Activated naive CD8-positive, alpha-beta T cell treated with anti-CD3 and anti-CD28 coated beads, Interleukin-2, amount 50 U/mL, for 24 hours (primary cell): Measurements from ENCODE around the gene F2.
"Not testable (repeated sequence)": the region's sequence is repeated elsewhere in the genome, so short reads cannot be mapped to it uniquely, and the experiment has no call there.

Source experiments
- ATAC-seq: fragments of 150-1000 bp; cut with Tn5 transposase; one replicate; pipeline ENCODE4 v1.10.0; 2021
- DNase-seq: peaks from one replicate; pipeline ENCODE4 v3.0.0; 2021
- H3K27ac Mint-ChIP-seq: one replicate; pipeline ENCODE4 v1.8.0; 2021; ENCODE audit warnings: mild to moderate bottlenecking, mixed read lengths
- H3K27me3 Mint-ChIP-seq: one replicate; pipeline ENCODE4 v1.8.0; 2021; ENCODE audit warnings: mixed read lengths
- H3K36me3 Mint-ChIP-seq: one replicate; pipeline ENCODE4 v1.8.0; 2021; ENCODE audit warnings: low read depth, mixed read lengths
- H3K4me1 Mint-ChIP-seq: one replicate; pipeline ENCODE4 v1.8.0; 2021; ENCODE audit warnings: mixed read lengths
- H3K4me3 Mint-ChIP-seq: one replicate; pipeline ENCODE4 v1.8.0; 2021; ENCODE audit warnings: mild to moderate bottlenecking, moderate library complexity, mixed read lengths
- H3K9me3 Mint-ChIP-seq: one replicate; pipeline ENCODE4 v1.8.0; 2021; ENCODE audit warnings: mixed read lengths

F2 gene

DNA sequence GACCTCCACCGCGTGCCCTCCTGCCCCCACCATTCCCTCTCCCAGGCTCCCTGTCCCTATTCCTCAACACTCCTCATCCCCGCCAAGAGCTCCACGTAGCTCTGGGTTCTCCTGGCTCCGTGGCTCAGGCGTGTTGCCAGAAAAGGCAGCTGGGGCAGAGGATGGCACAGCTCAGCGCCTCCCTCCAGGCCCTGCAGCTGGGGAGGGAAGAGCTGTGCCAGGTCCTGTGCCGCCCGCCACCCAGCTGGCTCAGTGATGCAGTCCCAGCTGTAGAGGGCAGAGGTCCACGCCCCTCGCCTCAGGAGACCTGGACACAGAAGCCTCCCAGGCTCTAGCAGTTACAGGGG is 22.8 kb upstream of the F2 start:
- no peaks in the 10 kb centered on the region for H3K9me3 Mint-ChIP-seq
- peaks cover 11% of the 10 kb centered on the region for H3K36me3 Mint-ChIP-seq
- no peak overlapping the region for H3K4me3 Mint-ChIP-seq
- no peak for DNase-seq
- H3K4me1 Mint-ChIP-seq: peaks cover 38% of the 10 kb centered on the region
- H3K27ac Mint-ChIP-seq: no peak overlapping the region
- no peaks in the 10 kb centered on the region for H3K27me3 Mint-ChIP-seq
- ATAC-seq: no peak

DNA sequence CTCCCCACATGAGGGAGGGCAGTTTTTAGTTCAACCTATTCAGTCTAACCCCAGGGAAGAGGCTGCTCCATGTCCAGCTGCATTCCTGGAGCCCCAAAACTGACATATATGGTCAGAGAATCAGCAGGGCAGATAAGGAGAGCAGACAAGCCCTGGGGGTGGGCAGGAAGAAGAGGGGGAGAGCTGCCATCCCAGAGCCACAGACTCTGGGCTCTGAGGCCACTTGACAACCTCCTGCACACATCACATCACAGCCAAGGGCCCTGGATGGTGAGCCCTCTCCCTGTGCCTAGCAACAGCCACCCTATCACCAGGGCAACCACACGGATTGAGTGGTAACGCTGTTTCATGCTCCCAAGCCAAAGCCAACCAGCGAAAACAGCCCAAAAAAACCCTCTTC is 21.7 kb upstream of the F2 start:
- no peak for DNase-seq
- Mint-ChIP-seq H3K36me3 (peaks cover 15% of the 10 kb centered on the region), H3K27ac (no peak overlapping the region), H3K4me1 (peaks cover 47% of the 10 kb centered on the region), H3K4me3 (no peak overlapping the region), H3K27me3 (no peaks in the 10 kb centered on the region), H3K9me3 (no peaks in the 10 kb centered on the region)
- ATAC-seq: no peak

DNA sequence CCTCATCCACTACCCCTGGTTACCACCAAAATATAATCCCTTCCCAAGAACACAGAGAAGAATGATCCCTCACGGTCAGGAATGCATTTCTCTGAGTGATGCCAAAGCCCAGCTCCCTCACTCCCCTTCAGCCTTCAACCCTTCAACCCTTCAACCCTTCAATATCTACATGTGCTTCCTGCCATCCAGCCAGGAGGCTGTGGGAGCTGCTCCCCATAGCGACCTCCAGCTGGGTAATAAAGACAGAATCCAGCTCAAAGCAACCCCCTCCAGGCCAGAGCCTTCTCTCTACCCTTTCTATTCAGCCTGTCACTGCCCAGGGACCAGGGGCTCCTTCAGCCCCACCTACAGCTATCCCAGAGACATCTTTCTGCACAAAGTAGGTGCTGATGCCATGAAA is 21.3 kb upstream of the F2 start:
- H3K27me3 Mint-ChIP-seq: no peaks in the 10 kb centered on the region
- H3K27ac Mint-ChIP-seq: peak overlapping the region; percentile 59
- no peak overlapping the region for H3K4me3 Mint-ChIP-seq

DNA sequence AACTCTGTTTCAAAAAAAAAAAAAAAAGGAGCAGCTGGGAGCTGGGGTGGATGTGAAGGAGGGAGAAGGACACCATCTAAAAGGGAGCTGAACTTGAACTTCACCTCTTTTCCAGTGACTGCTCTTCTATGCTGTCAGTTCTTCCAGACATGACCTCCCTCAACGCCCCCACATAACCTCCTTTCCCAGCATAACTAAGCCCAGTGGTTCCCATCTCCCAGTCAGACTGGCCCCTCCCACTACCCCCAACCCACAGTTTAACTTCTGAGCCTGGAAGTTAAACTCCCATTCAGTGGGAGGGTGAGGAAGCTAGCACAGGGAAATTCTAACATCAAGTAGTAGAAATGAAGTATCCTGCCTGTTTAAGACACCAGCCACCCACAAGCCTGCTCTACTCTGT is 20.4 kb upstream of the F2 start:
- Mint-ChIP-seq H3K36me3 (peaks cover 21% of the 10 kb centered on the region), H3K4me1 (peaks cover 60% of the 10 kb centered on the region), H3K9me3 (no peaks in the 10 kb centered on the region), H3K27me3 (no peaks in the 10 kb centered on the region), H3K27ac (peak overlapping the region; percentile 46), H3K4me3 (peak overlapping the region; percentile 94)
- no peak for DNase-seq
- ATAC-seq: no peak

More for the DNA sequence above, 21.3 kb upstream of the F2 start:
- ATAC-seq (no peak), DNase-seq (no peak)
- no peaks in the 10 kb centered on the region for H3K9me3 Mint-ChIP-seq
- H3K36me3 Mint-ChIP-seq: peaks cover 16% of the 10 kb centered on the region
- H3K4me1 Mint-ChIP-seq: peaks cover 51% of the 10 kb centered on the region

GRCh38 chr11:46700241-46701077 is 18.6 kb upstream of the F2 start, which contains the start of the genes ARHGAP1 and ZNF408:
Gene ARHGAP1 (minus strand): TSS chr11:46700619. CDS start chr11:46696107, 4,512 bp downstream.
Gene ZNF408 (plus strand): TSS chr11:46701031. CDS start chr11:46701048, 17 bp downstream.
- peak; percentile 91 for ATAC-seq
- H3K9me3 Mint-ChIP-seq: no peaks in the 10 kb centered on the region
- peak; percentile 100 for DNase-seq
- peaks cover 56% of the 10 kb centered on the region for H3K4me1 Mint-ChIP-seq
- H3K36me3 Mint-ChIP-seq: peaks cover 24% of the 10 kb centered on the region
- H3K27ac Mint-ChIP-seq: peak within 1 kb of the TSS; percentile 97
- peak within 1 kb of the TSS; percentile 94 for H3K4me3 Mint-ChIP-seq
- no peaks in the 10 kb centered on the region for H3K27me3 Mint-ChIP-seq

DNA sequence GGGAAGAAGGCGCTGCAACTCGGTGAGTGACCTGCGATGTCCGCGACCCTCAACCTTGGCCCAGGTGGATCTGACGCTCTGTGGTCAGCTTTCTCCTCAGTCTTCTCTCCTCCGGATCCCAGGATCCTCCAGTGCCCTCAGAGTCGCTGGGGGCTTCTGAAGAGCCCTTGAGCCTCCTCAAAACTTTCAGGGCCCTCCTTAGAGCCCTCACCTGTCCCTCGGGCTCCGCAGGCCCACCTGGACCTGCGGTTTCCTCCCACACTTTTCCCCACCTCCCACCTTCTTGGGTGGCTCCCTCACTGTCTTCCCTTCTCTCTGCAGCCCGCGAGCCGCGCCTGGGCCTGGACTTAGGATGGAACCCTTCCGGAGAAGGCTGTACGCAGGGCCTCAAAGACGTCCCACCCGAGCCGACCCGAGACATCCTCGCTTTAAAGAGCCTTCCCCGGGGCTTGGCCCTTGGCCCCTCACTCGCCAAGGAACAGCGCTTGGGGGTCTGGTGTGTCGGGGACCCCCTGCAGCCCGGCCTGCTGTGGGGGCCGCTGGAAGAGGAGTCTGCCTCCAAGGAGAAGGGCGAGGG is 17.8 kb upstream of the F2 start:
- H3K36me3 Mint-ChIP-seq: peaks cover 22% of the 10 kb centered on the region
- no peak for ATAC-seq

DNA sequence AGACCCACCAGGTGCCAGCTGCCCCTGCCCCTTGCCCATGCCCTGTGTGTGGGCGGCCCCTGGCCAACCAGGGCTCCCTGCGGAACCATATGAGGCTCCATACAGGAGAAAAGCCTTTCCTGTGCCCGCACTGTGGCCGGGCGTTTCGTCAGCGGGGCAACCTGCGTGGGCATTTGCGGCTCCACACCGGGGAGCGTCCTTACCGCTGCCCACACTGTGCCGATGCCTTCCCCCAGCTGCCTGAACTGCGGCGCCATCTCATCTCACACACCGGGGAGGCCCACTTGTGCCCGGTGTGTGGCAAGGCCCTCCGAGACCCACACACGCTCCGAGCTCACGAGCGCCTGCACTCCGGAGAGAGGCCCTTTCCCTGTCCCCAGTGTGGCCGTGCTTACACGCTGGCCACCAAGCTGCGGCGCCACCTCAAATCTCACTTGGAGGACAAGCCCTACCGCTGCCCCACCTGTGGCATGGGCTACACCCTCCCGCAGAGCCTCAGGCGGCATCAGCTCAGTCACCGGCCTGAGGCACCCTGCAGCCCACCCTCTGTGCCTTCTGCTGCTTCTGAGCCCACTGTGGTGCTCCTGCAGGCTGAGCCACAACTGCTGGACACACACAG is 13.8 kb upstream of the F2 start:
- peaks cover 36% of the 10 kb centered on the region for H3K36me3 Mint-ChIP-seq
- peaks cover 33% of the 10 kb centered on the region for H3K4me1 Mint-ChIP-seq

More for the DNA sequence above, 17.8 kb upstream of the F2 start:
- Mint-ChIP-seq H3K9me3 (no peaks in the 10 kb centered on the region), H3K4me3 (peak overlapping the region; percentile 94), H3K4me1 (peaks cover 56% of the 10 kb centered on the region), H3K27ac (peak overlapping the region; percentile 97), H3K27me3 (no peaks in the 10 kb centered on the region)
- peak; percentile 11 for DNase-seq

DNA sequence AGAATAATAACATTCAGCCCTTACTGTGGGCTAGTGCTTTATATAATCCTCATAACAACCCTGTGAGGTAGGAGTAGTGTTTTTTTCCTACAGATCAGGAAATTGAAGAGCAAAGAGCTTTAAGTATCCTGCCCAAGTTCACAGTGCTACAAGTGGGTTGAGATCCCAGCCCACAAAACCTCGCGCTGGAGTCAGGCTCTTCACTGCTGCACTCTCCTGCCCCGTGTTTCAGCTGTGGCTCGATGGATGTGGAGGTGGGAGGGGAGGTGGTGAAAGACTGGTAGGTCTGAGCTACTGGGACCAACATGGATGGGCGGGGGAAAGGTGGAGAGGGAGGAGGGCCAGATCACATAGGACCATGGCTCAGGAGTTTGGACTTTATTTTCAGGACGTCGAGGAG is 12.1 kb upstream of the F2 start:
- no peak for ATAC-seq
- H3K4me1 Mint-ChIP-seq: peaks cover 19% of the 10 kb centered on the region
- no peaks in the 10 kb centered on the region for H3K9me3 Mint-ChIP-seq
- peaks cover 27% of the 10 kb centered on the region for H3K36me3 Mint-ChIP-seq
- H3K27me3 Mint-ChIP-seq: no peaks in the 10 kb centered on the region
- DNase-seq: no peak
- H3K27ac Mint-ChIP-seq: no peak overlapping the region
- H3K4me3 Mint-ChIP-seq: no peak overlapping the region

More for the DNA sequence above, 13.8 kb upstream of the F2 start:
- no peaks in the 10 kb centered on the region for H3K9me3 Mint-ChIP-seq
- DNase-seq (no peak), ATAC-seq (no peak)
- H3K4me3 Mint-ChIP-seq: no peak overlapping the region
- H3K27ac Mint-ChIP-seq: no peak overlapping the region
- H3K27me3 Mint-ChIP-seq: no peaks in the 10 kb centered on the region

GRCh38 chr11:46709351-46709750 is 9.7 kb upstream of the F2 start:
- not testable (repeated sequence) for H3K4me3 Mint-ChIP-seq, H3K27ac Mint-ChIP-seq, H3K9me3 Mint-ChIP-seq, ATAC-seq, H3K4me1 Mint-ChIP-seq, H3K27me3 Mint-ChIP-seq, DNase-seq
- peaks cover 18% of the 10 kb centered on the region for H3K36me3 Mint-ChIP-seq

DNA sequence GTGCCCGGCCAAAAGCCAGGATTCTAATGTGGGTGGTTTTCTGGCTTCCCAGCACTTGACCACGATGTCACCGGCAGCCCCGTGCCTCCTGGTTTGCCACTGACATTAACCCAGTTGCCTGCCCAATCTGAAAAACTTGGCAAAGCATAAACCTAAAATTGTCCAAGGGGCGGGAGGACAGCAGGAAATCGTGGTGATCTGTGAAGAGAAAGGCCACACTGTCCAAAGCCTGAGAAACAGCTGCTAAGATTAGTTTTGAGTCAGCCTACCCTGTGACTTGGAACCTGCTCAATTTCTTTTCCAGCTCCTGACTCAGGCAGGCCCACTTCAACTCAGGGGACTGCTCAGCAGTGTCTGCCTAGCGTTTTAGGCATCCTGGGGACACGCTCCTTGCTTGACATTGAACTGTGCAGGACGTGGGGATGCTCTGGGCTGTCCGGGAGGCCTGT is 8.2 kb upstream of the F2 start:
- Mint-ChIP-seq H3K27ac (no peak overlapping the region), H3K4me1 (peaks cover 9% of the 10 kb centered on the region), H3K27me3 (no peaks in the 10 kb centered on the region), H3K36me3 (peaks cover 14% of the 10 kb centered on the region), H3K4me3 (no peak overlapping the region), H3K9me3 (no peaks in the 10 kb centered on the region)
- ATAC-seq (no peak), DNase-seq (no peak)

DNA sequence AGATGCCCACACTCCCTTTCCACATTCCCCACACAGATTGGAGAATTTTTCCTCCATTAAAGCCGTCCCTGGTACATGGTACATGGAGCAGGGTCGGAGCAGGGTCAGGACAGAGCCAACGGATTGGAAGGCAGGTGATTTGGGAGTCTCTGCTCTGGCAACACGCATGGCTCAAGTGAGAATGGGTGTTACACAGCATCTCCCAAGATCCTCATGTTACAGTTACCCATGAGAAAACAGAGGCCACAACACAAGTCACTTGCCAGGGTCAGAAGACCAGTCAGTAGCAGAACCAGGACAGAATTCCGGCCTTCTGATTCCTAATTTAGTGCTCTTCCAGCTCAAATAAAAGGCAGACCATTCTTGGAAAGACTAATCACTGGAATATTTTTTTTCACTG is 7.7 kb upstream of the F2 start:
- no peaks in the 10 kb centered on the region for H3K9me3 Mint-ChIP-seq
- no peaks in the 10 kb centered on the region for H3K27me3 Mint-ChIP-seq
- DNase-seq (no peak), ATAC-seq (no peak)
- H3K4me1 Mint-ChIP-seq: peaks cover 9% of the 10 kb centered on the region
- H3K27ac Mint-ChIP-seq: no peak overlapping the region
- no peak overlapping the region for H3K4me3 Mint-ChIP-seq
- H3K36me3 Mint-ChIP-seq: peaks cover 14% of the 10 kb centered on the region

DNA sequence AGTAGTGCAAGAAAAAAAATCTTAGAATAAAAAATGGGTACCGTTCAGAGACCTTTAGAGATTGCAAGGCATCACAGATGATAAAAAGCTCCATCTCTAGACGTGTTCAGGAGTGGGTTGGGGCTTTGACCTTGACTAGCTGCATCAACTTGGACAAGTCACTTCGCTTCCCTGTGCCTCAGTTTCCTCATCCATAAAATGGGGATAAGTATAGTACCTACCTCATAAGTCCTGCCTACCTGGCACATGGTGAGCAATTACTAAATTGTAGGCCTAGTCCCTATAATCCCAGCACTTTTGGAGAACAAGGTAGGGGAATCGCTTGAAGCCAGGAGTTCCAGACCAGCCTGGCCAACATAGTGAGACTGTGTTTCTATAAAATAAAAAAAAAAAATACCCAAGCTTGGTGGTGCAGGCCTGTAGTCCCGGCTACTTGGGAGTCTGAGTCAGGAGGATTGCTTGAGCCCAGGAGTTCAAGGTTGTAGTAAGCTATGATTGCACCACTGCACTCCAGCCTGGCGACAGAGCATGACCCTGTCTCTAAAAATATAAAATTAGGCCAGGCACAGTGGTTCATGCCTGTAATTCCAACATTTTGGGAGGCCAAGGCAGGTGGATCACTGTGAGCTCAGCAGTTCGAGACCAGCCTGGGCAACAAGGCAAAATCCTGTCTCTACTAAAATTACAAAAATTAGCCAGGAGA is 6.0 kb upstream of the F2 start:
- H3K27ac Mint-ChIP-seq: no peak overlapping the region
- H3K4me1 Mint-ChIP-seq: peaks cover 6% of the 10 kb centered on the region
- H3K36me3 Mint-ChIP-seq: no peaks in the 10 kb centered on the region
- H3K9me3 Mint-ChIP-seq: no peaks in the 10 kb centered on the region
- DNase-seq (no peak), ATAC-seq (no peak)
- no peaks in the 10 kb centered on the region for H3K27me3 Mint-ChIP-seq
- no peak overlapping the region for H3K4me3 Mint-ChIP-seq

DNA sequence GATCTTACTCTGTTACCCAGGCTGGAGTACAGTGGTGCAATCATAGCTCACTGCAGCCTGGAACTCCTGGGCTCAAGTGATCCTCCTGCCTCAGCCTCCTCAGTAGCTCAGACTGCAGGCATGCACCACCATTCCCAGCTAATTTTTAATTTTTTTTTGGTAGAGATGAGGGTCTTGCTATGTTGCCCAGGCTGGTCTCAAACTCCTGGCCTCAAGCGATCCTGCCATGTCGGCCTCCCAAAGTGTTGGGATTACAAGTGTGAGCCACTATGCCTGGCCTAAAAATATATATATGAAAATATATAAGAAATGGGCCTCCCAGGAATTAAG is 1.2 kb upstream of the F2 start:
- not testable (repeated sequence) for H3K4me1 Mint-ChIP-seq, H3K9me3 Mint-ChIP-seq, ATAC-seq, H3K4me3 Mint-ChIP-seq, H3K36me3 Mint-ChIP-seq, H3K27me3 Mint-ChIP-seq, H3K27ac Mint-ChIP-seq, DNase-seq

DNA sequence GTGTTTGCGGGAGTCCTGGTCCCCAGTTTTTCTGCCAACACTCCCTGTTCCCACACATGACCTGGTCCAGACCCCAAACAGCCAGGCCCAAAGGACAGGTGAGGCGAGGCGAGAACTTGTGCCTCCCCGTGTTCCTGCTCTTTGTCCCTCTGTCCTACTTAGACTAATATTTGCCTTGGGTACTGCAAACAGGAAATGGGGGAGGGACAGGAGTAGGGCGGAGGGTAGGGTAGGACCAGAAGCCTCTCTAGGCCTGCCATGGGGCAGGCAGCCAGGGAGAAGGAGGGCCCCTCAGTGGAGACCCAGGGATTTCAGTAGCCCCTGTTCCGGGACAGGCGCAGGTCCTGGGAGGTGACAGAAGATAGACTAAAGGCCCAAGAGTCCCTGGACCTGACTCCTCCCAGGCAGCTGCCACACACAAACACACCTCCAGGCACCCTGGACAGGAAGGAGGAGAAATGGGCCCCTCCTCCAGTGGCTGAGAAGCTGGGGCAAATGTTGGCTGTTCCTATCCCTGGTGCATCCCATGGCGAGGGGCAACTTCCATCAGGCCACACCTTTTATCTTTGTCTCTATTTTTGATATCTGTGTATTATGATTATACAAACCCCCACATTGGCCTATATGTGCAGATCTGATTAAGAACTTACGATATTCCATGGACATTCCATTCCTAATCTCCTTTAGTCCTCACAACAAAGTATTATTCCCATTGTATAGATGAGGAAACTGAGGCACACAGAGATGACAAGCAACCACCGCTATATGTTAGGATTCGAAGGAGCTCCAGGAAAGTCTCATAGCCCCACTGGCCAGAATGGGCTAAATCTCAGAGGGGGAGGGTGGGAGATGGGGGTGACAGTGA is 626 bp upstream of the F2 start:
- Mint-ChIP-seq H3K27ac (no peak overlapping the region), H3K4me1 (peaks cover 7% of the 10 kb centered on the region), H3K4me3 (no peak overlapping the region), H3K36me3 (no peaks in the 10 kb centered on the region), H3K9me3 (no peaks in the 10 kb centered on the region), H3K27me3 (no peaks in the 10 kb centered on the region)
- DNase-seq: no peak
- ATAC-seq: no peak
